ENCODE results near the gene TMEM45B.

DNA sequence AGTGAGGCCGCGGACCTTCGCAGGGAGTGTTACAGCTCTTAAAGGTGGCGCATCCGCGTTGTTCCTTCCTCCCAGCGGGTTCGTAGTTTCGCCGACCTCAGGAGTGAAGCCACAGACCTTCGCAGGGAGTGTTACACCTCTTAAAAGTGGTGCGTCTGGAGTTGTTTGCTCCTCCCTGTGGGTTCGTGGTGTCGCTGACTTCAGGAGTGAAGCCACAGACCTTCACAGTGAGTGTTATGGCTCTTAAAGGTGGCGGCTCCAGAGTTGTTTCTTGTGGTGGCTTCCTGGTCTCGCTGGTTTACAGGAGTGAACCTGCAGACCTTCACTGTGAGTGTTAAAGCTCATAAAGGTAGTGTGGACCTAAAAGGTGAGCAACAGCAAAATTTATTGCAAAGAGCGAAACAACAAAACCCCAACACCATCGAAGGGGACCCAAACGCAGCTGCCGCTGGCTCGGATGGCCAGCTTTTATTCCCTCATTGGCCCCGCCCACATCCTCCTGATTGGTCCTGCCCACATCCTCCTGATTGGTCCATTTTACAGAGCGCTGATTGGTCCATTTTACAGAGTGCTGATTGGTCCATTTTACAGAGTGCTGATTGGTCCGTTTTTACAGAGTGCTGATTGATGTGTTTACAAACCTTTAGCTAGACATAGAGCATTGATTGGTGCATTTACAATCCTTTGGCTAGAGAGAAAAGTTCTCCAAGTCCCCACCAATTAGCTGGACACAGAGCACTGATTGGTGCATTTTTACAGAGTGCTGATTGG, 1.2 kb upstream of the TMEM45B start:
- TF ChIP-seq, protein P1, sequence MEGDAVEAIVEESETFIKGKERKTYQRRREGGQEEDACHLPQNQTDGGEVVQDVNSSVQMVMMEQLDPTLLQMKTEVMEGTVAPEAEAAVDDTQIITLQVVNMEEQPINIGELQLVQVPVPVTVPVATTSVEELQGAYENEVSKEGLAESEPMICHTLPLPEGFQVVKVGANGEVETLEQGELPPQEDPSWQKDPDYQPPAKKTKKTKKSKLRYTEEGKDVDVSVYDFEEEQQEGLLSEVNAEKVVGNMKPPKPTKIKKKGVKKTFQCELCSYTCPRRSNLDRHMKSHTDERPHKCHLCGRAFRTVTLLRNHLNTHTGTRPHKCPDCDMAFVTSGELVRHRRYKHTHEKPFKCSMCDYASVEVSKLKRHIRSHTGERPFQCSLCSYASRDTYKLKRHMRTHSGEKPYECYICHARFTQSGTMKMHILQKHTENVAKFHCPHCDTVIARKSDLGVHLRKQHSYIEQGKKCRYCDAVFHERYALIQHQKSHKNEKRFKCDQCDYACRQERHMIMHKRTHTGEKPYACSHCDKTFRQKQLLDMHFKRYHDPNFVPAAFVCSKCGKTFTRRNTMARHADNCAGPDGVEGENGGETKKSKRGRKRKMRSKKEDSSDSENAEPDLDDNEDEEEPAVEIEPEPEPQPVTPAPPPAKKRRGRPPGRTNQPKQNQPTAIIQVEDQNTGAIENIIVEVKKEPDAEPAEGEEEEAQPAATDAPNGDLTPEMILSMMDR (conservative IDR thresholded peaks at IDR 0.05 in 1 of 2, IDR thresholded peaks at IDR 0.05 in 1 of 2; ENCODE audit: low read depth in 1 of 2, low read length in 2 of 2): no peak
- no peak for TF ChIP-seq EZH2 (IDR thresholded peaks at IDR 0.05; ENCODE audit: low read length, missing control alignments)

Data from fibroblast of lung (primary cell).